Hindlimb muscle (tissue), 1 donor: ENCODE data around the gene RAB26. TPM values are rescaled to one million over a fixed set of nuclear protein-coding genes. Genes with fewer than 3 reads are reported as not detected.
"Not testable (repeated sequence)": the region's sequence is repeated elsewhere in the genome, so short reads cannot be mapped to it uniquely, and the experiment has no call there.

Source experiments
- DNase-seq: peaks from one replicate; pipeline ENCODE4 v3.0.0-alpha.2; 2013
- polyA plus RNA-seq: library from polyadenylated mRNA; unstranded; fragments of 120-200 nt; gene quantifications from one replicate; pipeline ENCODE4 v1.2.1, GENCODE V29; 2013; ENCODE audit not compliant: insufficient read length

Gene RAB26
- polyA plus RNA-seq, 1 donor, result 0.92 TPM

GRCh38 chr16:2117960-2118722, 30.3 kb upstream of the RAB26 start:
- DNase-seq, result not testable (repeated sequence)

GRCh38 chr16:2121325-2121724, 27.1 kb upstream of the RAB26 start:
- not testable (repeated sequence) for DNase-seq

- DNase-seq, result no peak
Measured at GRCh38 chr16:2121853-2122252, 26.6 kb upstream of the RAB26 start.

- no peak for DNase-seq
Measured at GRCh38 chr16:2122429-2122828, 26.0 kb upstream of the RAB26 start.

GRCh38 chr16:2122934-2123683, 25.3 kb upstream of the RAB26 start:
- not testable (repeated sequence) for DNase-seq

- DNase-seq, result not testable (repeated sequence)
Measured at GRCh38 chr16:2123706-2124376, 24.6 kb upstream of the RAB26 start.

GRCh38 chr16:2124377-2124693, 24.1 kb upstream of the RAB26 start:
- not testable (repeated sequence) for DNase-seq

- peak; percentile 83 for DNase-seq
Measured at GRCh38 chr16:2124694-2125444, 23.6 kb upstream of the RAB26 start.

GRCh38 chr16:2125609-2126008, 22.8 kb upstream of the RAB26 start:
- DNase-seq, result not testable (repeated sequence)

GRCh38 chr16:2126161-2126743, 22.2 kb upstream of the RAB26 start:
- DNase-seq, result not testable (repeated sequence)

GRCh38 chr16:2126928-2127556, 21.4 kb upstream of the RAB26 start:
- not testable (repeated sequence) for DNase-seq

- DNase-seq, result not testable (repeated sequence)
Measured at GRCh38 chr16:2127630-2128280, 20.7 kb upstream of the RAB26 start.

GRCh38 chr16:2129251-2129650, 19.2 kb upstream of the RAB26 start:
- not testable (repeated sequence) for DNase-seq

- DNase-seq, result not testable (repeated sequence)
Measured at GRCh38 chr16:2129890-2130447, 18.5 kb upstream of the RAB26 start.

GRCh38 chr16:2133797-2134196, 14.6 kb upstream of the RAB26 start:
- DNase-seq, result not testable (repeated sequence)

GRCh38 chr16:2135071-2135470, 13.4 kb upstream of the RAB26 start:
- DNase-seq, result not testable (repeated sequence)

- peak; percentile 95 for DNase-seq
Measured at GRCh38 chr16:2135770-2136490, 12.5 kb upstream of the RAB26 start, which contains the start of gene PKD1. Gene PKD1 (minus strand): TSS chr16:2135898. CDS start chr16:2135689, 209 bp downstream.

- no peak for DNase-seq
Measured at GRCh38 chr16:2142942-2143877, 5.2 kb upstream of the RAB26 start.
